GM21619 (cell line): ENCODE measurements around the gene FGFRL1.

Experiments used
- ATAC-seq: cut with Tn5 transposase; IDR thresholded peaks from one replicate; pipeline ENCODE4 v1.9.1; 2021; ENCODE audit not compliant: unreplicated experiment

Gene FGFRL1

DNA sequence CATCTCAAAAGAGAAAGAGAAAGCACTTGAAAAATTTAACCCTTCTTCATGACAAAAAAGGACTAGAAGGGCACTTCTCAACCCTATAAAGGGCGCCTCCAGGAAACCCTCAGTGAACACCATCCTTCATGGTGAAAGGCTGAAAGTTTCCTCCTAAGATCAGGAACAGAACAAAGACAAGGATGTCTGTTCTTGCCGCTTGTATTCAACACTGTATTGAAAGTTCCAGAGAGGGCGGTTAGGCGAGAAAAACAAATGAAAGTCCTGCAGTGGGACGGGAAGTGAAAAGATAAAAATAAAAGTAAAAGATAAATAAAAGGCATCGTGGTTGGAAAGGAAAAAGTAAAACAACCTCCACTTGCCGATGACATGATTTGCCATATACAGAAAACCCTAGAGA, 51.0 kb downstream of the FGFRL1 start:
- no peak for ATAC-seq

DNA sequence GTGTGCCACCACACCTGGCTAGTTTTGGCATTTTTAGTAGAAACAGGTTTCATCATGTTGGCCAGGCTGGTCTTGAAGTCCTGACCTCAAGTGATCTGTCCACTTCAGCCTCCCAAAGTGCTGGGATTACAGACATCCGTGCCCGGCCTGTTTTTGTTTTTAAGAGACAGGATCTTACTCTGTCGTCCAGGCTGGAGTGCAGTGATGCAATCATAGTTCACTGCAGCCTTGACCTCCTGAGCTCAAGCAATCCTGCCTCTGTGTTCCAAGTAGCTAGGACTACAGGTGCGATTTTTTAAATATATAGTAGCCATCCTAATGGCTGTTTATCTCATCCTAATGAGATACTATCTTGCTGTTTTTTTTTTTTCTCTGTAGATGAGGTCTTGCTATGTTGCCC, 54.3 kb downstream of the FGFRL1 start:
- no peak for ATAC-seq

DNA sequence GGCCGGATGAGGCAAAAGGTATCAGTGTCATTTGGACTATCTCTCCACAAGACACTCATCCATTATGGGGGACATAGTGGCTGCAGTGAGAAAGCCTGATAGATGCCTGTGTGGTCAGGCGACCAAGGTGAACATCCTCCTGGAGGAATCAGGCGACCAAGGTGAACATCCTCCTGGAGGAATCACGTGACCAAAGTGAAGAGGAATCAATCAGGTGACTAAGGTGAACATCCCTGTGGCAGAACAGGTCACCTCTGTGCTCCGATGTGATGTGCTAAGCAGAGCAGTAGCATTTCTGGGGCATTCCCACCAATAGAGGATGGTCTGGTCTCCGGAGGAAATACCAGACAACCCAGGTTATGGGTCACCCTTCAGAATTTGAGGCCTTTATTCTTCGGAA, 58.0 kb downstream of the FGFRL1 start:
- ATAC-seq, result no peak

DNA sequence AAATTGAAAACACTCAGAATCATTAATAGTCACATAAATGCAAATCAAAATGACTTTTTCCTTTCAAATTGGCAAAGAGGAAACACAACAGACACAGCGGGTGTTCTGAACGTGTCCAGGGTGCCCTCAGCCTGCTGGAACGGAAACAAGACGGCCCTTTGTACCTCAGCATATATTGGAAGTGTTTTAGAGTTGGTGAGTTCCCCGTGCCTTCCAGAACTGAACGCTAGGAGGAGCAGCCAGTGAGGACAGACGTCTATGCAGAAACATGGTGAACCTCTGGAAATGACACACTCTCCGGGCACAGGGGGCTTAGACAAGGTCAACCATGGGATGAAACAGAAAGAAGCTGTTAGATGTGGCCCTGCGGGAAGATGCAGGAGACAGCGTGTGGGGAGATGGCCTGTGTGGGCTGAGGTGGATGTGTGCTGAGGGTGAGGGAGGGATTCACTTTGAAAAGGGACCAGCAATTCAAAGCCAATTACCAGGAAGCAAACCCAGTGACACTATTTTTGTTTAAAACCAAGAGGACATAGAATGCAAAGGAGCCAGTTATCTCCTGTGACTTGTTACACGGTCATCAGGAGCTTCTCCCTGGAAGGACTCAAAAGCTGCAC, 61.5 kb downstream of the FGFRL1 start:
- ATAC-seq, result no peak

DNA sequence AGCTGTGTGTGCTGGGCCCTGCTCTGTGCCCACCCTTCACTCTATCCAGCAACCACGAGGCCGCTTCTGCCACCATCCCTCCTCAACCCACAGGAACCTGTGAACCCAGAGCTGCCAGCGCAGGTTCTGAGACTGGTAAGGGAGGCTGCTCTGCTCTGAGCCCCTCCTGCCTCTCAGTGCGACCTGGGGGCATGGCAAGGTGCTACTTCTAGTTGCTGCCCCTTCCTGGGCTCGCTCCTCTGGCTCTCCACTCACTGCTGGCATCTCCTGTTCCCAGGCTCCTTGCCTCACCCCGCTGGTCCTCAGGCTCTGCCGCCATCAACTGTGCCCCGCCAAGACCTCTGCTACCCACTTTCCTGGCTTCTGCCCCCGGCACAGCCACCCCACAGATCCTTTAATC, 62.7 kb downstream of the FGFRL1 start:
- ATAC-seq, result no peak

DNA sequence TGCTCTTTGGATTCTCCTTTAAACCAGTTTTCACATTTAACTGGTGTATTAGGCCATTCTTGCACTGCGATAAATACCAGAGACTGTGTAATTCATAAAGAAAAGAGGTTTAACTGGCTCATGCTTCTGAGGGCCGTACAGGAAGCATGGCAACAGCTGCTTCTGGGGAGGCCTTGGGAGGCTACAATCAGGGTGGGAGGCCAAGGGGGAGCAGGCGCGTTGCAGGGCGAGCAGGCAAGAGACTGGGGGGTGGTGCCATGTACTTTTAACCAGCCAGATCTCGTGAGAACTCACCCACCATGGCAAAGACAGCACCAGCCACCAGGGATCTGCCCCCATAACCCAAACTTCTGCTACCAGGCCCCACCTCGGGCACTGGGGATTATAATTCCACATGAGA, 63.8 kb downstream of the FGFRL1 start:
- ATAC-seq, result no peak

DNA sequence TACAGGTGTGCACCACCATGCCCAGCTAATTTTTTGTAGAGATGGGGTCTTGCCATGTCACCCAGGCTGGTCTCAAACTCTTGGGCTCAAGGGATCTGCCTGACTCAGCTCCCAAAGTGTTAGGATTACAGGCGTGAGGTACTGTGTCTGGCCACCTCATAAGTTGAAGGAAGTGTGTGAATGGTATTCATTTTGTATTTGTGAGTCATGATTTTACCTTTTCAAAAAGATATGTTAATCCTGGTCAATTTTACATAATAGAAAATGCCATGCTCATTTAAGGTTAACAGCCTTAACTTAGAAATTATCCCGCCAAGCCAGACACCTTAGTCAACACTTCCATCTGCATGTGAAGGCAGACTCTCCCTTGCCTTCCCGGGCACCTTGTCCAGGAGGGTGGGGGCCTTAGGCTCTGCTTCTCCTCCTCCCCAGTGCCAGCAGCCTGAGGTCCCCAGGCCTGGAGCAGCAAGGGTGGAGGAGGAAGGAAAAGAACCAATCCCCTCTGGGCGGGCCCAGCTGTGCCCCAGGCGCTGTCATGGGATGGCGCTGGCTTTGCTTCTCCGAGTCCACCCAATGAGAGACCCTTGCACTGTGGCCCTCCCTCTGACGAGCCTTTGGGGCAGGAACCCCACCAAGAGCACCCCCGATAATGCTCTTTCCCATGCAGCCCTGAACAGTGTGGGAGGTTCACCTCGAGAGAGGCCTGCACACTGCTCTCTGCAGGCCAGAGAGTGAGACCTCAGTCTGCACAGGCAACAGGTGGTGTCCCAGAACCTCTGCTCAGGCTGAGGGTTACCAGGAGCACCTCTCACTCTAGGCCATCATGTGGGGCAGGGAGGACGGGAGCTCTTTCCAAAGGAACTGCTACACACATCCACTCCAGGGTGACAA, 64.6 kb downstream of the FGFRL1 start:
- ATAC-seq, result no peak
